PC-9 (cell line): ENCODE results near the gene TBC1D24.

Experiments
- EZH2 ChIP-seq: fragments of 200-600 bp; sonication (generic); IDR thresholded peaks from 2 replicates; pipeline ENCODE4 v1.8.0; 2017; ENCODE audit warnings: antibody characterized with exemption, low read depth
- TF ChIP-seq, protein P1 (sequence below): fragments of 200-600 bp; sonication (generic); conservative IDR thresholded peaks from 2 replicates; pipeline ENCODE4 v1.6.1; 2017; ENCODE audit warnings: mixed run types, antibody characterized with exemption, mild to moderate bottlenecking, moderate library complexity

GRCh38 chr16:2470234-2470601 lies 4.7 kb upstream of the TBC1D24 start:
- TF ChIP-seq, protein P1, sequence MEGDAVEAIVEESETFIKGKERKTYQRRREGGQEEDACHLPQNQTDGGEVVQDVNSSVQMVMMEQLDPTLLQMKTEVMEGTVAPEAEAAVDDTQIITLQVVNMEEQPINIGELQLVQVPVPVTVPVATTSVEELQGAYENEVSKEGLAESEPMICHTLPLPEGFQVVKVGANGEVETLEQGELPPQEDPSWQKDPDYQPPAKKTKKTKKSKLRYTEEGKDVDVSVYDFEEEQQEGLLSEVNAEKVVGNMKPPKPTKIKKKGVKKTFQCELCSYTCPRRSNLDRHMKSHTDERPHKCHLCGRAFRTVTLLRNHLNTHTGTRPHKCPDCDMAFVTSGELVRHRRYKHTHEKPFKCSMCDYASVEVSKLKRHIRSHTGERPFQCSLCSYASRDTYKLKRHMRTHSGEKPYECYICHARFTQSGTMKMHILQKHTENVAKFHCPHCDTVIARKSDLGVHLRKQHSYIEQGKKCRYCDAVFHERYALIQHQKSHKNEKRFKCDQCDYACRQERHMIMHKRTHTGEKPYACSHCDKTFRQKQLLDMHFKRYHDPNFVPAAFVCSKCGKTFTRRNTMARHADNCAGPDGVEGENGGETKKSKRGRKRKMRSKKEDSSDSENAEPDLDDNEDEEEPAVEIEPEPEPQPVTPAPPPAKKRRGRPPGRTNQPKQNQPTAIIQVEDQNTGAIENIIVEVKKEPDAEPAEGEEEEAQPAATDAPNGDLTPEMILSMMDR: no peak
- no peak for TF ChIP-seq EZH2
